GM10847 (cell line): ENCODE results near the gene DNAJB8.

Source experiments
- POLR2A ChIP-seq: IDR thresholded peaks from 2 replicates; pipeline ENCODE4 v1.6.1; 2011; ENCODE audit not compliant: insufficient read length; ENCODE audit errors: extremely low read depth

DNAJB8 gene

DNA sequence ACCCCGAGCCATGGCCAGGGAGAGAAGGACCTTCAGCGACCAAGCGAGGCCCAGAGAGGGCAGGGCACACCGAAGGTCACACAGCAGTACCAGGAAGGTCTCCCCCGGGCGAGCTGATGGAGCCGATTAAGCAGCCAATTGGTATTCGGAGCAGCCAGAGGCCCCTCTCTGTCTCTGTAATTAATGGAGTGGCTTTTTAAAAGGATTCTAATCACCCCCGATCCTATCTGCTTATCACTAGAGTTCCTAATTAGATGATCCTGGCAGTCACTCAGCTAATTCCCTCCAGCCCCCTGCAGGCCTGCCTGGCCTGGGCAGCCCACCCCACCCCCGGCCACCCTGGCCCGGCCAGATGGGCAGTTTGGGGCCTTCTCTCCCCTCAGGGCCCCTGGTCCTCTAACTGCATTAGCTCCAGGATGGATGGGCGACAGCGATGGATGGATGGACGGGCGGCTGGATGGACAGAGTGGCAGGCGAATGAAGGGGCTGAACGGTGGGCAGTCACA lies 1.6 kb upstream of the DNAJB8 start:
- no peak for TF ChIP-seq POLR2A

- TF ChIP-seq POLR2A: no peak
These were observed 2.0 kb downstream of the DNAJB8 start for GRCh38 chr3:128464702-128465101.

GRCh38 chr3:128464188-128464587 lies 2.5 kb downstream of the DNAJB8 start:
- TF ChIP-seq POLR2A: no peak

- no peak for TF ChIP-seq POLR2A
These were observed 2.9 kb downstream of the DNAJB8 start for GRCh38 chr3:128463771-128464170.

DNA sequence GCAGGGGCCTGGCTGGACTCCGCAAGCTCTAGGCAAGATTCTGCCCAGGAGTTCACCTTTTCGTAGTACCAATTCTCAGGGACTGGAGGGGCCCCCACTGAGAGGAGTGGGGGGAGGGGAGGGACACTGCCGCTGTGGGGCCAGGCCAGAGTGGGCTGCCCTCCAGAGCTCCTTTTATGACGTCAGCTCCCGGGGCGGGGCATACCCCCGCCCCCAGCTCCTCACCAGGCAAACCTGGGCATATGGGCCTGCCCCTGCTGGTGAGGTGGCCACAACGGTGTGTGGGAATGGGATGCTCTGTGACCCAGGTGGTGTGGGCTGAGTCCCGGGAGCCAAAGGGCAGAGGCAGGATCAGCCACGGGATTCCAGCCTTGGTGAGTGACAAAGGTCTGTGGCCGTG lies 3.3 kb downstream of the DNAJB8 start:
- no peak for TF ChIP-seq POLR2A

- no peak for TF ChIP-seq POLR2A
These were observed 3.8 kb downstream of the DNAJB8 start for GRCh38 chr3:128462931-128463330.

- no peak for TF ChIP-seq POLR2A
These were observed 4.3 kb downstream of the DNAJB8 start for GRCh38 chr3:128462341-128462910.

GRCh38 chr3:128461731-128462130 lies 5.0 kb downstream of the DNAJB8 start:
- no peak for TF ChIP-seq POLR2A

DNA sequence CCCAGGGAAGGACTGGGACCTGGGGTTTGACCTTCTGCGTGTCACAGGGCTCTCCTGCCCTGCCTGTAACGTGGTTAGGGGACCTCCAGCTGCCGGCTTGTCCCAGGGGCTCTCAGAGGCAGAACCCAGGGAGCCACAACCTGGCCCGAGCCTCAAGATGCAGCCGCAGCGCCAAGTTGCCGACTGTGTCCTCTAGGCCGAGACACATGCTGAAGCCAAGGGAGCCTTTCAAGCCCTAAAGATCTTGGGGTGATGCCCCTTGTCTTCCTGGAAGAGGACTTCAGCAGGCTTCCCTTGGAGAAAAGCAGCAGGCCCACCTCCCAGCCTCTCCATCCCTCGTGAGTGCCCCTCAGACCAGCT lies 7.2 kb downstream of the DNAJB8 start:
- no peak for TF ChIP-seq POLR2A

DNA sequence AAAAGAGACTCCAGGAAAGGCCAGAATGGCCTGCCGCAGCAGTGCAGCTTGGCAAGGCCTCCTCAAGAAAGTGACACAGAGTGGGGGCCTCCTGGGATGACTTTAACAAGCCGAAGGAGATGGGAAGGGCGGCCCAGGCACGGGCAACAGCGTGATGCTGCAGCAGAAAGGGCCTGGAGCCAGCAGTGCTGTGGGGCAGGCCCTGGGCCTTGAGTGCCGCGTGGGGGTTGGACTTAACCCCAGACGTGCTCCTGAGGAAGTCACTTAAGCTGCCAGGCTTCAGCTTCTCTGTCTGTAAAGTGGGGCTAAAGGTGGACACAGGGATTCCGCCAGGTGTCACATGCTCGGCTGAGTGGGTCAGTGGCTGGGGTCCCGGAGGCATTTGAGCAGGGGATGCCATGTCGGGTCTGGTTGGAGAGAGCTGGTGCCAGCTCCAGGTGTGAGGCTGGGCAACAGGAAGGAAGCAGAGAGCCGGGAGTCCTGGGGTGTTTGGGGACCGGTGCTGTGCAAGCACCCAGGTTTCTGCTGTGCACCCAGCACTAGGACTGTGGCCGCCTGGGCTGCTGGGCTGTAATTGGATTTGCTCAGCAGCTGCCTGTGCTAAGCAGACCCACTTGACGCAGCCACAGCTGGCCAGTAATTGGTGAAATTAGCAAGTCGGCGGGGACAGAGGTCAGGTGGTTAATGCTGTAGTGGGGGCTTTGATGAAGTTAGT lies 7.8 kb downstream of the DNAJB8 start:
- no peak for TF ChIP-seq POLR2A

DNA sequence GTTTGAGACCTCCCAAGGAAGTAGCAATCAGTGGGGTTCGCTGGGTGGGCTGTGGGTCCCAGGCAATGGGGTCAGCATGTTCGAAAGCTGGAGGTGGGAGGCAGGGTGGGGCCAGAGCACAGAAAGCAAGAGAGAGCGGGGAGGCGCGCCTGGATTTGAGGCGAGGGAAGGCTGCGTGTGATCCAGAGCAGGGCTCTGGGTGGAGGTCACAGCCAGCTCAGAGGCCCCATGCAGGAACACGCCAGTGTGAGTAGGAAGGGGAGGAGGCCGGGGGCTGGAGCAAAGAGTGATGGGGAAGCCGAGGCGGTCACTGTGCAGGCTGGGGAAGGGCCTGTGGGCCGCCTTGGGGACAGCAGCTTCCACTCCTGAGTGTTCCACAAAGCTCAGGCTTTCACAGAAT lies 8.8 kb downstream of the DNAJB8 start:
- TF ChIP-seq POLR2A: no peak

DNA sequence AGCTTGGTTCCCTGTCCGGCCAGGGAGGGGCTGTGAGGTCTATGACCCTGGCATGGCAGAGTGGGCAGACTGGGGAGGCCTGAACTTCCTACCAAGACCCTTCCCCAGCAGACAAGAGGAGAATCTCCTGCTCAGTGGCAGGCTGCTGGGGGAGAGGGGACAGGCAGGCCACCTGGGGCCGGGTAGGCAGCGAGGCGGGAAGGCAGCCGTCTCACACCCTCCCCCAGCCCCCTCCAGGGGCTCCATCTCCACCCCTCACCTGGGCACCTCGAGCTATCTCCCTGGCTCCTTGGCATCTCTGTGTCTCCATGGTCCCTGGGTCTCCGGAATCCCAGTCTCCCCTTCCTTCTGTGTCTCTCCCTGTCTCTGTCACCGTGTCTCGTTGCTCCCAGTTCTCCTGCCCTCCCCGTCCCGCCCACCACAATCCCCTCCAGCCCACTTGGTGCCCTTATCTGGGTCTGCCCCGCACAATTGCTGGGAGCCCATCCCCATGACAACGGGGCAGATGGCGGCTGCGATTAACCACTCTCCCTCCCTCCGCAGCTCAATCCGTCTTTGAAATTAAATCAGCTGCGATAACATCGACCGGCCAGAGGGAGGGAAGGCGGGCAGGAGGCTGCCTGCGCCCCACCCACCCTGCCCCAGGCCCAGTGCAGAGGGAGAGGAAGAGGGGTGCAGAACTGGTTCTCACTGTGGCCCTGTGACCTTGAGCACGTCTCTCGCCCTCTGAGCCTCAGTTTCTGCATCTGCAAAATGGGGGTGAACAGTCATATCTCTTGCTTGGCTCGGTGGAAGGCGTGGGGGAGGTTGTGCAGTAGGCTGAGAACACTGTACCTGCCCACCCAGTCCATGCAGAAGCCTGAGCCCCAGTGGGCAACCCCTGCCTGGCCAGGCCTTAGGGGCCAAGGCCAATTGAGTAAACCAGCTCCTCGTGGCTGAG lies 9.6 kb downstream of the DNAJB8 start:
- no peak for TF ChIP-seq POLR2A

GRCh38 chr3:128455786-128456748 lies 10.6 kb downstream of the DNAJB8 start:
- TF ChIP-seq POLR2A: no peak

DNA sequence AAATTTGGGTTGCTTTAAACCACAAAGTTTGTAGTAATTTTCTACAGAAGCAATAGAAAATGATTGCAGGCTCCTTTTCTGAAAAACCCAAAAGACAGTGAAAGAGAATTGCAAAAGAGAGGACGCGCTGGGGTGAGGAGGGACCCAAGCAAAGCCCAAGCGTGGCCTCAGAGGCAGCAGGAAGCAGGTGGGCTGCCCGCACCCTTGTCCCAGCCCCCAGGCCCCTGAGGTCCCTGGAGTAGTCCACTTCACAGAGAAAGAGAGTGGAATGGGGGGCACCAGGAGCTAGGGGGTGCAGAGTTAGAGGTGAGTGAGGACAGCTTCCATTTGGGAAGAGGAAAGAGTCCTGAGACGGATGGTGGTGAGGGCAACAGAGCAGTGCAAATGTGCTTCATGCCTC lies 11.6 kb downstream of the DNAJB8 start:
- no peak for TF ChIP-seq POLR2A

DNA sequence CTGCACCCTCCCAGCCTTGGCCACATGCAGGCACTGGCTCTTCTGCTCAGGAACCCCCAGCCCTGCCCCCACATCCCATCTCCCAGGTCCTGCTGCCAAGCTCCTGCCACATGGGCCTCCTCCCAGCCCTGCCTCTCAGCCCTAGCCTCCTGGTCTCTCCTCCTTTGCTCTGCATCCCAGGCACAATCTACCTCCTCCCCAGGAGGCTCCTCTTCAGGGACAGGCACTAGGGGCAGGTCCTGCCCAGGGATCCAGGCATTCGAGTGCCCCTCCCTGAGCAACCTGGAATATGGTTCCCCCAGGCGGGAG lies 12.4 kb downstream of the DNAJB8 start:
- TF ChIP-seq POLR2A: no peak
